GM19455 (cell line): ENCODE data around the gene TMEM19.

Source experiments
- ATAC-seq: cut with Tn5 transposase; IDR thresholded peaks from one replicate; pipeline ENCODE4 v1.9.1; 2021; ENCODE audit not compliant: unreplicated experiment

Gene TMEM19

DNA sequence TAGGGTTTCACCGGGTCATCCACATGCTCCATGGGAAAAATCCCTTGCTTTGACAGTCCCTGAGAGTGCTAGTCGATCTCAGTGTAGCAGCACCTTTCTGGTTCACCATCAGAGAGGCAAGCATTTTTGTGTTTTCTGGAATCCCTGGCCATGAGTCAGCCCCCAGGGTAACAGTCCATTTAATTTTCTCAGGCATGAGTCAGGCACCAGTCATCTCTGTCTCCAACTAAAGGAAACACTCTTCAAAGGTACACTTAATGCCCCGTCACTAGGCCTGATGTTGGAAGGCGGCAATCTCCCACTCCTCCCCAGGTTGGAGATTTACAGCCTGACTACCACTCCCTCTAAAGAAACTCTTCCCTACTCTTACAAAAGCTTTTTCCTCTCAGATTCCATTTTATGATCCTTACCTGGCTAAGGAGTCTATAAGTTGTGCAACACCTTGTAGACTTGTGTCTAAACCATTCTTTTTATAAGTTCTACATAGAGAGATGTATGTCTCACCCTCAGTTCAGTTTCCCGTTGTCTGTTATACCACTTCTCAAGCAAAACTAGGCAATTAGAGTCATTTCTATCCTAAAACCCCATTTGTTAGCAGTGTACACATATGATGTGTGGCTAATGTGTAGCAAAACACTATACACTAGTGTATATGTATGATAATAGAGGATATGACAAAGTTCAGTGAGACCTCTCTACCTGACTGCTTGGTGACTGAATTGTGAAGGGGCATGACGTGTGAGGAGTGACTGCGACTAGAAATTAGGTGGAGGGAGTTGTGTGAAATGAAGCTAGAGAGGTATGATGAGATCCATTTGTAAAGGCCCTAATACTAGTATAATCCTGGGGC, 24.6 kb downstream of the TMEM19 start:
- ATAC-seq = no peak

DNA sequence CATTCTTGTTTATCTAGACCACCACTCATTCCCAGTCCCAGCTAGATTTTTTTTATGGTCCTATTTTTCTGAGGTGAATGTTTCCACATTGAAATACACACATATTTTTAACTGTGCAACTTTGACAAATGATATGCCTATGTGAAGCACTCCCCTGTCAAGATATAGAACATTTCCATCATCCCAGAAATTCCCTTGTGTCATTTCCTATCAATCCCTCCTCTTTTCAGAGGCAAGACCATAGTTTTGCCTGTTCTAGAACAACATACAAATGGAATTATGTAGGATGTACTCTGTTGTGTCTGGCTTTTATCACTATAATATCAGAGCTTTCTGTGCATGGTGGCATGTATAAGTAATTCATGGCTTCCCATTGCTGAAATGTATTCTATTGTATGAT, 32.7 kb downstream of the TMEM19 start:
- ATAC-seq = no peak

DNA sequence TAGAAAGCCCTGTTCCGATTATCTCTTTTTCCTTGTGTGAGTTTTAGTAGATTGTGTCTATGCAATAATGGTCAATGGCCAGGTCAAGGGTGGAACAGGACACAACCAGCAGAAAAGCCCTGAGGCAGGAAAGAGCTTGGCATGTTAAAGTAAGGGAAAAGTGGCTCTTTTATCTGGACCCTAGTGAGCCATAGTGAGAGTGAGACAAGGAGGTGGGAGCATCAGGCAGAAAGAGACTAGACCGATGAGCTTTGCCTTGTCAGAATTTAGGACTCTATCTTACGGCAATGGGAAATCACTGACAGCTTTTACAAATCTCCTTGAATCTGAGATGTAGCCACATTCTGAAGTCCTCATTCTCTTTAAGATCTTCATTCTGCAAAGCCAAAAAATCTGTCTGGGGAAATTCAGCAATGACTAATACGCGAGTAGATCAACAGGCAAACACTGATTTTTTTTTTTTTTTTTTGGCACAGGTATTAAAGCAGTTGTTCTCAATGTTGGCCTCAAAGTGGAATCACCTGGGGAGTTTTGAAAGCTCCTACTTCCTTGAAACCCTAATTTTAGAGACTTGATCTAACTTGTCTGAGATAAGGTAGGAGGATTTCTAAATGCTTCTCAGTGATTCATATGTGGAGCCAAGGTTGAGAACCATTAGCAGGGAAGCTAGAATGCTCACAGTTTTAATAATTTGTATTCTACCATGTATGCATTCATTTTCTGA, 33.9 kb downstream of the TMEM19 start:
- no peak for ATAC-seq

DNA sequence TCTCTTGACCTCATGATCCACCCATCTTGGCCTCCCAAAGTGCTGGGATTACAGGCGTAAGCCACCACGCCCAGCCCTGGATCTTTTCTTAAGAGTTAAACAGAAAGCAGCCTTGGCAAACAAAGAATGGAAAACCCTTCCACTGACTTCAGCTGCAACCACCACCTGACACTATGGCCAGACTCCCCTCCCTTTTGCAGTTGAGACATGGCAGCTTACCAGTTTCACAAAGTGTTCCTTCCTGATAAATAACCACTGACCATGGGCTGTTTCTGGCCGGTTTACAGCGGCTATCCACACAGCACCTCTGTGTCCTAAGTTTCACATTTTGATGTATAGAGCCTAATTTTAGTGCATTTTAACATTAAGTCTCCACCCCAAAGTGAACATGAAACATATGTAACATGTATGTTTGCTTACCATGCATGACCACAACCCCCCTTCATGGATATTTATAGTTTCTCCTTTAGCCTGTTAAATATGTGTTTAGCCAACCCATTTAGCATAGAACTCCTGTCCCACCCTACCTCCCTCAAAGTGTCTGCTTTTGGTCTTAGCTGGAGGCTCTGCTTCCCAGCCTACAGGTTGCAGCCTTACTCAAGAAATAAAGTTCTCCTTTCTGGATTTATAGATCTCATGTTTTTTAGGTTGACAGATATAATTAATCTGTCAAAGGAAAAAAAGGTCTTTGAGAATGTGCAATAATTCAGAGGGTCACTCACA, 36.1 kb downstream of the TMEM19 start:
- ATAC-seq = no peak

DNA sequence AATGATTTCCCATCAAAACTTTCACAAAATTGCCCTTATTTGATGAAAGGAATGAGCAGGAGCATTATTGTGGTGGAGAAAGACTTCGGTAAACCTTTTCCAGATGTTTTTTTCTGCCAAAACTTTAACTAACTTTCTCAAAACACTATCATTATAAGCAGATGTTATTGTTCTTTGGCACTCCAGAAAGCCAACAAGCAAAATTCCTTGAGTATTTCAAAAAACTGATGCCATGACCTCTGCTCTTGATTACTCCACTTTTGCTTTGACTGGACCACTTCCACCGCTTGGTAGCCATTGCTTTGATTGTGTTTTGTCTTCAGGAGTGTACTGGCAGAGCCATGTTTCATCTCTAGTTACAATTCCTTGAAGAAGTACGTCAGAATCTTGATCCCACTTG, 39.1 kb downstream of the TMEM19 start:
- ATAC-seq = no peak

DNA sequence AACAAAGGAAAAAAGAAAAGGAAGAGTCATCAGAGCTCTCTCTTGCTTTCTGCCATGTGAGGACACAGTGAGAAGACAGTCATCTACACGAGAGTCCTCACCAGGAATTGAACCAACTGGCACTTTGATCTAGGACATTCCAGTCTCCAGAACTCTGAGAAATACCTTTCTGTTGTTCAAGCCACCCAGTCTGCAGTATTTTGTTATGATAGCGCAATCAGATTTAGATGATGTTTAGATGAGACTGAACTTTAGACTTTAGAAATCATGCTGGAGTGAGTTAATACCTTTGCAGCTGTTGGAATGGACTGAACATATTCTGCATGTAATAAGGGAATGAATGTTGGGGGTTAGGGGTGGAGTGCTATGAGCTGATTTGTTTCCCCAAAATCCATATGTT, 40.7 kb downstream of the TMEM19 start:
- no peak for ATAC-seq

DNA sequence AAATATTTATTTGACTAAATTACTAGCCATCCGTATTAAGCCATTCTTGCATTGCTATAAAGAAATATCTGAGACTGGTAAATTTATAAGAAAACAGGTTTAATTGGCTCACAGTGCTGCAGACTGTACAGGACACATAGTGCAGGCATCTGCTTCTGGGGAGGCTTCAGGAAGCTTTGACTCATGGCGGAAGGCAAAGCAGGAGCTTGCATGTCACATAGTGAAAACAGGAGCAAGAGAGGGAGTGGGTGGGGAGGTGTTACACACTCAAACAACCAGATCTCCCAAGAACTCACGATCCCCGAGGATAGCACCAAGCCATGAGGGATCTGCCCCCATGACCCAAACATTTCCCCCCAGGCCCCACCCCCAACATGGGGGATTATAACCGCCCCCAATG, 42.1 kb downstream of the TMEM19 start:
- no peak for ATAC-seq

DNA sequence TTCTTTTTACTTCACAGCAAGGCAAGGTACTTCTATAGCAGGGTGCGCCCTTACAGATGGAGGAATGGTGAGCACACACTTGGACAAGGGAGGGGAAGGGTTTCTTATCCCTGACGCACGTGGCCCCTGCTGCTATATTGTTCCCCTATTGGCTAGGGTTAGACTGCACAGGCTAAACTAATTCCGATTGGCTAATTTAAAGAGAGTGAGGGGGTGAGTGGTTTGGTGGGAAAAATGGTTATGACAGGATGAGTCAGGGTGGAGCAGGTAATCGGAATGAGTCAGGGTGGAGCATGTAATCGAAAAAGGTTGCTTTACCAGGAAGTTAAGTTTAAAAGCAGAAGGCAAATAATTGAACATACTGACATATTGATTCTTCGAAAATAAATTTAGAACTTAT, 45.1 kb downstream of the TMEM19 start:
- ATAC-seq = no peak

DNA sequence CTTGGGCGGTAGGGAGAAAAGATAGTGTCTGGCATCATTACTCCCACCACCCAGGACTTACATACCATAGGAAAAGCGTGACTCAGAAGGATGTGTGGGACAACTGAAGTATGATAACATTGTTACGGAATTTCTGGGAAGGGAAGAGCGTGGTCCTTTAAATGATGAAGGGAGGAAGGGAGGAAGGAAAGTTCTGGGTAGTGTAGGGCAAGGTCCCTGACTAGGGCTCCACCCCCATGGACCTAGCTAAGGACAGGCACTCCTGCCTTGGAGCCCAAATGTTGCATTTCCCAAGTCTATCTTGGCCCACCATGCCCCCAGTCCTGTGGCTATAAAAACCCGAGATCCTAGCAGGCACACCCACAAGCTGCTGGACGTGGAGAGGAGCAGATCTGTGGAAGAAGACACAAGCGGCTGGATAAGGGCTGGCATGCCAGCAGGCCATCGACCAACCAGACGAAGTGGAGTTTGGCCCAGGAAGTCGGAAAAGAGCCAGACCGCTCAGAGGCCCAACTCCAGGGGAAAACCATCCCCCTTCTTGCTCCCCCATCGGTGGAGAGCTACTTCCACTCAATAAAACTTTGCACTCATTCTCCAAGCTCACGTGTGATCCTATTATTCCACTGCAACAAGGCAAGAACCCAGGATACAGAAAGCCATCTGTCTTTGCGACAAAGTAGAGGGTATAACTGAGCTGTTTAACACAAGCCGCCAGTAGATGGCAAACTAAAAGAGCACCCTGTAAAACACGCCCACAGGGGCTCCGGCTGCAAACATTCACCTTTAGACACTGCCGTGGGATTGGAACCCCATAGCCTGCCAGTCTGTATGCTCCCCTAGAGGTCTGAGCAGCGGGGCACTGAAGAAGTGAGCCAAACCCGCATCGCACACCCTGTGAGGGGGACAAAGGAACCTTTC, 45.8 kb downstream of the TMEM19 start:
- no peak for ATAC-seq

DNA sequence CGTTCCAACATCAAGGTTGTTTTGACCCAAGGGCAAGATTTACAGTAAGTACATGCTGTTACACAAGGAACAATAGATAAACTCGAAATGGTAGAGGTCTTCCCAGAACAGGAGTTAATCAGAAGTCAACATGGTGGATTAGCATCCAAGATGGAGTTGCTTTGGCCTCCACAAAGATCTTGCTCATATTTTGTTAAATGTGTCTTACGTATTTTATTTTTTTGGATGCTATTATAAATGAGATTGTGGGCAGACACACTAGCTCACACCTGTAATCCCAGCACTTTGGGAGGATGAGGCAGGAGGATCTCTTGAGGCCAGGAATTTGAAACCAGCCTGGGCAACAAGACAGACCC, 46.5 kb downstream of the TMEM19 start:
- no peak for ATAC-seq

DNA sequence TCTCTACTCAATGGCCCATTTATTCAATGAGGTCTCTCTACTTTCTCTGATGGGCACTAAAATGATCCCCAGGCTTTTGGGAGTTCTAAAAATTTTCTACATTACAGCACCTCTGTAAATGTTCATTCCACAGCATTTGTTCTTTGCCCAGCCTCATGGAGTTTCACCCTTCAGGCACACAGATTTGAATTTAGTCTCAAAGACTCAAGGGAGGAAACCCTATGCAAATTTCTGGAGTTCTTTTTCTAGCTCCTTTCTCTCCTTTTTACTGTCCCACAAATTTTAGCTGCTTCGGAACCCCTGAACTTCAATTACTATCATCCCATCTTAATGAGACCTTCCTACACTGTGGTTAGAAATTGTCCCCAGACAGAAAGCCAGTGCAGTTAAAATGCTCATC, 51.3 kb downstream of the TMEM19 start:
- no peak for ATAC-seq

DNA sequence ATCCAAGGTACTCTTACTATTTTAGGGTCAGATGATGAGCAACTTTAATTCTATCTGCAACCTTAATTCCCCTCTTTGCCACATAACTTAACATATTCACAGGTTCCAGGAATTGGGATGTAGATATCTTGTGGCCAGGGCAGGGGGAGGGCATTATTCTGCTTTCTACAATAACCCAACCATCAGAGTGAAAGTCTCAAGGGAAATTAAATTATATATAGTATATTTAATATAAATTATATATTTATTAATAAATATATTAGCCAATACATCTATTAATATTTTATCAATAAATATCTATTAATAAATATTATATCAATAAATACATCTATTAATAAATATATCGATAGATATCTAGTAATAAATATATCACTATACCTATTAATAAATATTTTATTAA, 57.1 kb downstream of the TMEM19 start:
- no peak for ATAC-seq

DNA sequence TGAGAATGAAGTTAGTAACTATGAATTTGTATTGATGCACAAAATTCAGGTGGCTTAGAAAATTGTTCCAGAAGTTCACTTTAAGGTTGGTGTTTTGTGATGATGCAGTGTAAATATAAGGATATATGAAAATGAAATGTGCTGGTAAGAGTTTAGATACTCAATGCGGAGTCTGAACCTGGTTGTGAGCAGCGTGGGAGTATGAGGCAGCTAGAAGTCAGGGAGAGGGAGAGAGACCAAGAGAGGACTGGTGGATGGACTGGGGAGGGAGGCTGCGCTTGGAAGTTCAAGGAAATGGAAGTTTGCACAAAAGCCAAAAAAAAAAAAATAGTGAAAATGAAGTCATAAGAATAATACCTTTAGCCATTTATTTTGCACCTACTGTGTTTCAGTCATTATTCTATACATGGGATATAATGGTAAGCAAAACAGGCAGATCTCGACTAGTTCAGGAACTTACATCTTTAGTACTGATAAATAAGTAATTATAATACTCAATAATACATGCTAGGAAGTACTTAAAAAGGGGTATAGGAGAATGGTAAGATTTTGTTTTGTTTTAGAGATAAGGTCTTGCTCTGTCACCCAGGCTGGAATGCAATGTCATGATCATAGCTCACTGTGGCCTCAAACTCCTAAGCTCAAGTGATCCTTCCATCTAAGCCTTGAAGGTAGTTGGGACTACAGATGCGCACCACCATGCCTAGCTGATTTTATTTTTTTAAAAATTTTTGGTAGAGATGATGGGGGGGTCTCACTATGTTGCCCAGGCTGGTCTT, 58.8 kb downstream of the TMEM19 start:
- ATAC-seq = no peak

DNA sequence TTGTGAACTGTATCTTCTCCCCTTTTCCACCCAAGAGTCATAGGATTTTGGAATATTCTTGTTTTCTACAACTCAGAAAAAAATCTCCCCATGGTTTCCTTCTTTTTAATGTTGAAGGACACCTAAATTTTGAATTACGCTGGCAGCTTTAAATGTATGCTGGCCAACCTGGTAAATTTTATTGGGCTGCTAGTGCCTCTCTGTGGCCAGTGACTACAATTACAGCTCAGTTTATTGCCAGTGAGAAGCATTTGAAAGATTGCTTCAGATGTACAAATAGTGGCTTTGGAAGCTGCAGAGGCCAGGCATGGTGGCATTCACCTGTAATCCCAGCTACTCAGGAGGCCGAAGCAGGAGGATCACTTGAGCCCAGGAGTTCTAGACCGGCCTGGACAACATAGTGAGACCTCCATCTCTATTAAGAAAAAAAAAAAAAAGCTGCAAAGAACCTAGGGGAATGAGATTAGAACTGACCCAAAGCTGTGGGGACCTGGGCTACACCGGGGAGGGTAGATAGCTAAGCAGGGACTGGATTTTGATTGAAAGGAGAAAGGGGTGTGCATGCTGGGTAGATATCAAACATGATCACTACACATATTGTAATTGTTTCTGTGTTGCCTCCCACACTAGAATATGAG, 61.2 kb downstream of the TMEM19 start:
- peak; percentile 82 for ATAC-seq

DNA sequence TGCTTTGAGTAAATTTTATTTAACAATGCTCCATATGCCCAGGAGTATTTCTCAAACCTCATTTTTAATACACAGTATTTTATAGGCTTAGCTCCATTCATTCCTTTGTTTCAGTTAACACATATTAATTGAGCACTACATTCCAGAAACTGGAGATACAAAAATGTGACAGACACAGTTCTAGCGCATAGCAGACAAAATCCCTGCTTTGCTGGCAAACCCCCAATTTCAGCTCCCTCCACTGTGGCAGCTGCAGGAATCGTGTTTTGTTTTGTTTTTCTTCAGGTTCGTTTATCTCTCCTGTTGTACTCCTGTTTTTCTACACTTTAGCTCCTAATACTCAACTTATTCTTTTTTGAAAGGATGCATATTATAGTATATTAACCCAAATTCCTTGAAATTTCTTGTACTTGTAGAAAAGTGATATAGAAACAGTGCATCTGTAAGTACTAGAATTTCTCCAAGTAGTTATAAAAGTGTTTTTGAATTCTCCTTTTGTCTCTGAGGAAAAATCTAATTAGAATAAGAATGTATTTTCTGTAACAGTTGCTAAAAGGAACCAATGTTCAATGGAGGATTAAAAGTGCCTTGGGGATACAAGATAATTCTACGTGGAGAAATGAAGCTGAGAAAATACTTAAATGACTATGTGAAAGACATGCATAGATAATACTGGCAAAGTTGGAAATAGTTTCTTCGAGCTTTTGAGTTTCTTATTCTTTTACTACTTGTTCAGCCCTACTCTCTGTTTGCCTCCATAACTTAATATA, 62.4 kb downstream of the TMEM19 start:
- no peak for ATAC-seq

DNA sequence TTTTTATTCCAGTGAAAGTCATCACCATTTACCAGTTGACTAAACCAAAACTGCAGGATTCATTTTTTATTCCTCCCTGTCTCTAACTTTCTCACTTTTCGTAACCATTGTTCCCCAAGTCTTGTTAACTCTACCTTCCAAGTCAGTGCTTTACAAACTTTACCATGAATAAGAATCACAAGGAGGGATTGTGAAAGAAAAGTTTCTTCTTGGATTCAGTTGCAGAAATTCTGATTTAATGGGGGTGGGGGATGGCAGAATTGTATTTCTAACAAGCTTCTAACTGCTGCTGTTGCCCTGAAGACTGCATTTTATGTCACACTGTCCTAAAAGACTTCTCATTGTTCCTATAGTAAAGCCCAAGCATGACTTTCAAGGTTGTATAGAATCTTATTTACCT, 63.8 kb downstream of the TMEM19 start:
- no peak for ATAC-seq

DNA sequence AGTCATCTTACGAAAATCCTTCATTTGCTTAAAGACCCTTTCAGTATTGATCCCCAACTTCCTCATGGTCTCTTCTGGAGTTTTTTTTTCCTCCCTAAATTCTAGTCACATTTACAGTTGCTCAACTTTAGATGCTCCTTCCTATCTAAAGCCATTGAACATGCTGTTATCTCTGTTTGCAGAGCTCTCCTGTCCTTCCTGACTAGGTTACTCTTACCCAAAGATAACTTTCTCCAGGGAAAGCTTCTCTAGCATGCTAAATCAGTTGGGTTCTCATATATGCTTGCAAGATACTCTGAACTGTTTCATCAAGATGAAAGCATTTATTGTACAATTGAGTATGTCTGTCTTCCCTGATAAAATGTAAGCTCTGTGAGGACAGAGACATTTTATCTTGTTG, 67.0 kb downstream of the TMEM19 start:
- no peak for ATAC-seq
